ENCODE measurements around the gene BLVRB. TPM values are rescaled to one million over a fixed set of nuclear protein-coding genes. Genes with fewer than 3 reads are reported as not detected.

BLVRB gene
- total RNA-seq: 30.8 and 35.8 TPM in 2 replicates
- 113 and 175 TPM in 2 replicates for polyA plus RNA-seq
- polyA plus RNA-seq (2011; cell fraction: cytosol; rRNA removed): 58.0 and 66.5 TPM in 2 replicates
- 19.0 and 26.5 TPM in 2 replicates for polyA plus RNA-seq (2011; cell fraction: nucleus; rRNA removed)
- 51.8 and 82.9 TPM in 2 replicates for polyA plus RNA-seq (2012)
- 35.6 and 40.8 TPM in 2 replicates for polyA minus RNA-seq
- polyA minus RNA-seq (2011; cell fraction: cytosol; rRNA and poly(A)+ RNA removed): 107 TPM
- 9.9 and 14.9 TPM in 2 replicates for polyA minus RNA-seq (2011; cell fraction: nucleus; rRNA and poly(A)+ RNA removed)
- Bru-seq, nascent RNA: percentile 41 among the genes with signal in this experiment
- BruChase-seq, experiment 1, labeled RNA remaining after a 6-hour chase: percentile 49 among the genes with signal in this experiment
- BruChase-seq, experiment 2, labeled RNA remaining after a 2-hour chase: percentile 46 among the genes with signal in this experiment
- long read RNA-seq, transcript BLVRB-201 (5 exons, 873 nt): major isoform, 122 of 128 reads
- long read RNA-seq, partial matches to known transcripts: 1 of 128 reads
- long read RNA-seq, other reads (novel, unspliced or antisense): 1 of 128 reads

DNA sequence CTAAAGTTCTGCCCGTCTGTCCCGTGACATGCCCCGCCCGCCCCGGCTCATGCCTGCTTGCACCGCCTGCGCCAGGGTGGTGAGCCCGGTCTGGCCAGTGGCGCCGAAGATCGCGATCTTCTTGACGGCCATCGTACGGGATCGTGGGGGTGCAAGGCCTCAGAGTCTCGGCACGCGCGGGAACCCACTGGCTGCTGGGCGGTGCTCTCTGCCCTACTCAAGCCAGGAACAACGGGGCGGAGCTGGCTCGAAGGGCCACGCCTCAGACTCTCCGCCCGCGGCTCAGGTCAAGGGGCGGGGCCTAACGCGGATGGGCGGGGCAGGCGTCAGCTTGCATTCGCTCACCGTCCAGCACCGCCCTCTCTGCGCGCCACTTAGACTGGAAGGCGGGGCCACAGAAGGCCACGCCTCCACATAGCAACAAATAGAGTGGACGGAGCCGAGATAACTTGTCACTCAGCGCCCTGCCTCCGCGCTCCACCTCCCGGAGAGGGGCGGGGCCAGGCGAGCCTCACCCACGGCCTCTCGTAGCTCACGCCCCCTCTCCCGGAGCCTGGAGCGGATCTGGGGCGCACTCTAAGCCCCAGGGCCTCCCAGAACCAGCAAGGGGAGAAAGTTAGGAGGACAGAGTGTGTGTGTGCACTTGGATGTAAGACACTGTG, at the start of gene BLVRB:
Gene BLVRB, minus strand, starts transcription at position 189 of the 662 bp plus-strand sequence. Its CDS starts 57 bp downstream, at position 132.
- H4K20me1 ChIP-seq (replicated peaks; ENCODE audit: control insufficient read depth, extremely low read depth, insufficient read depth, low read length): no peaks in the 10 kb centered on the region
- intact Hi-C loops (cut with micrococcal nuclease) (loop anchor here (1.0 to 5.0 kb wide), 4 partner anchors 57 to 180 kb away; partner anchors contain the start of genes AKT2, C19orf47 and PLD3), dilution Hi-C loops (cut with MboI; ENCODE audit: extremely low pct_ligation_motif_present, low sequenced_read_pairs) (no loop called here)
- CTCF ChIA-PET: interaction anchor here (0.6 to 4.4 kb wide), 18 partner anchors 9 to 341 kb away, joined by 3 to 44 read pairs (median 4); partner anchors contain the start of genes LTBP4 and SERTAD1
- no peaks in the 10 kb centered on the region for H3K36me3 ChIP-seq (ENCODE audit: control insufficient read depth in 2 of 2, extremely low read depth in 1 of 2, insufficient read depth in 2 of 2, low read length in 2 of 2)
- H3K27ac ChIP-seq (ENCODE audit: insufficient read depth, low read depth, low read length): peak within 1 kb of the TSS; percentile 47
- peaks cover 2 to 5% of the 10 kb centered on the region in 2 experiments for H3K27me3 ChIP-seq (ENCODE audit: control insufficient read depth in 2 of 2, insufficient read depth in 2 of 2, low read length in 2 of 2)
- no TSS peak for BruUV-seq (replicated peaks)
- POLR2A ChIA-PET: interaction anchor here (0.6 to 2.4 kb wide), 4 partner anchors 22 to 287 kb away, joined by 3 to 13 read pairs (median 8); partner anchors contain the start of genes SERTAD1 and SERTAD3
- H3K9me3 ChIP-seq (replicated peaks; ENCODE audit: control insufficient read depth, insufficient read depth, low read length): no peaks in the 10 kb centered on the region
- DNase-seq (ENCODE audit: low read depth, low spot score) (peak; percentile 100), FAIRE-seq (peak; percentile 97)
- peak within 1 kb of the TSS; percentile 14 to 69 (median 49) for H3K4me3 ChIP-seq (replicated peaks in 1 of 3; ENCODE audit: insufficient read depth in 1 of 3, low read depth in 1 of 3, low read length in 3 of 3)
- peak within 1 kb of the TSS; percentile 30 for H3K4me2 ChIP-seq (ENCODE audit: insufficient read depth, low read length)
- H3K4me1 ChIP-seq (ENCODE audit: control insufficient read depth, extremely low read depth, insufficient read depth, low read length): peaks cover 14% of the 10 kb centered on the region
- peak within 1 kb of the TSS; percentile 62 for H3K9ac ChIP-seq (replicated peaks; ENCODE audit: extremely low read depth, insufficient read depth, low read length)
- no peaks in the 10 kb centered on the region for H3K9me1 ChIP-seq (replicated peaks; ENCODE audit: control insufficient read depth, extremely low read depth, insufficient read depth, low read length)
- H2AFZ ChIP-seq (ENCODE audit: low read depth, low read length): peak within 1 kb of the TSS; percentile 75
- H3K79me2 ChIP-seq (ENCODE audit: control insufficient read depth, insufficient read depth, low read length): no peaks in the 10 kb centered on the region
- TF ChIP-seq POLR2AphosphoS5 (IDR thresholded peaks at IDR 0.05; ENCODE audit: insufficient read depth, low read depth, low read length) (peak; percentile 35), CTCF (IDR thresholded peaks at IDR 0.05; ENCODE audit: extremely low read depth in 1 of 2, insufficient read depth in 1 of 2, low read depth in 1 of 2, low read length in 2 of 2) (no peak), JUN (IDR thresholded peaks at IDR 0.05; ENCODE audit: borderline replicate concordance, insufficient read depth, insufficient read length, low read depth) (no peak)
- TF ChIP-seq, protein P1, sequence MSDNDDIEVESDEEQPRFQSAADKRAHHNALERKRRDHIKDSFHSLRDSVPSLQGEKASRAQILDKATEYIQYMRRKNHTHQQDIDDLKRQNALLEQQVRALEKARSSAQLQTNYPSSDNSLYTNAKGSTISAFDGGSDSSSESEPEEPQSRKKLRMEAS (IDR thresholded peaks at IDR 0.05; ENCODE audit: insufficient read depth, insufficient read length): peak; percentile 5
